Stimulated activated CD4-positive, alpha-beta T cell treated with anti-CD3 and anti-CD28 coated beads, Interleukin-4, amount 100 ng/mL, for 48 hours (primary cell): ENCODE data around the gene ADORA1.

ENCODE experiments used
- DNase-seq, 2 donors: peaks; one replicate each; pipeline ENCODE4 v3.0.0-alpha.2; 2020; ENCODE audit warnings: low read depth in 2 of 2

The ADORA1 gene

DNA sequence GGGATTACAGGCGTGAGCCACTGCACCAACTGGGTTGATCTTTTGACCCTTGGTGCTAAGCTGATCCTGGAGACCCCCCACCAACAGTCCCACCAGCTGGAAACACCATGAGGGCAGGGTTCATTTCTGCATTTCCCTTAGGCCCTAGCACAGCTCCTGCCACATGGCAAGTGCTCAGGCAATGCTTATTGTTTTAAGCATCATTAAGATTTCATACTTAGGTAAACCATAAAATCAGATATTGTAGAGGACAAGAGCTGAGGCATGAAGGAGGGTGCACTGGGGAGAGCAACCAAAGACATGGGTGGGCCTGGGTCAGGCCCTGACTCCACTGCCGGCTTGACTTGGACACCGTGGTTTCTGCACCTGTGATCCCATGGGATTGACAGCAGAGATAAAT is 84.3 kb downstream of the ADORA1 start:
- no peak for DNase-seq

DNA sequence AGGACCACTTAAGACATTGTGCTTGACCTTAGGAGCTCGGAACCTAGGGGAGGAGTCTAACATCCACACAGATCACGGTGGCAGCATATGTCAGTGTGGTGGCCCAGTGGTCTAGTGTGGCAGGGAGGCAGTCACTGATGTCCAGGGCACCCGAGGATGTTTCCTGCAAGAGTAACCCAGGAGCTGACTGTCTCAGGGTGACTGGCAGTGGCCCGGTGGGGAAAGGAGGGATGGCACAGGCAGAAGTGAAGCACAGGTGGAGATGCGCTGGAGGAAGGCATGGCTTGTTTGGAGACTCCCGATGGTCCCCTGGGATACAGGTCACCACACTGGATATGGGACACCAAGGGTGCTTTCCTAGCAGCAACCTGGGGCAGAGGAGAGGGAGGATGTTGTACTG is 85.6 kb downstream of the ADORA1 start:
- no peak for DNase-seq

DNA sequence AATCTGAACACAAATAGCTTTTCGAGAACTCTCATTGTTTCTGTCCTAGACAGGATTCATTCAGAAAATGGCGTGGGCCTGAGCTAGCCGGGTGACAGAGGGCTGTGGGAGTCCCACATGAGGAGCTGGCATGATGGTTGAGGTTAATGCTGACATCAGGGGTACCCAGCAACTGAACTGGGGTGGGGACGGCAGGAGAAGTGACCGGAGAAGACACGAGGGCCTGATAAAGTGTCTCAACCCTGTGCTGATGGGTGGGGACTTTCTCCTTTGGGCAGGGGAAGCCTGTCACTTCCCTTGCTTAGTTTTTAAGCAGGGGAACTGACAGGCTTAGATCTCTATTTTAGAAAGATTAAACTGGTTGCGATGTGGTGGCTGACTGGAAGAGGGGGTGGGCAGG is 87.3 kb downstream of the ADORA1 start:
- DNase-seq, result no peak

DNA sequence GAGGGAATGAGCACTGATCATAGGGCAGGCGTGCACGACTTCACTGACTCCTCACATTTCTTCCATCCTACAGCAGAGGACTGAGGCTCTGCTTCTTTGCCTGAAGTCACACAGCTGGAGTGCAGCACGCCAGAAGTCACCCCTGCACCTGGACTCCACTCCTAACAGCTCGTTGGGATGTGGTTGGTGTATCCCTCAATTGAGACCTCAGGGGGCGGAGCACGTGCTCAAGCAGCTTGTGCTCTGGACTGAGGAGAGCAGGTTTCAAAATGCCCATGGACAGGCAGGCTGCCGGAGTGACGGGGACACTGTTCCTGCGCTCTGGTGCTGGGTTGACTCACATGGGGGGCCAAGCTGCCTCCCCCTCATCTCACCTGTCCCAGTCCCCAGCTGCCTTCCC is 88.0 kb downstream of the ADORA1 start:
- no peak for DNase-seq

DNA sequence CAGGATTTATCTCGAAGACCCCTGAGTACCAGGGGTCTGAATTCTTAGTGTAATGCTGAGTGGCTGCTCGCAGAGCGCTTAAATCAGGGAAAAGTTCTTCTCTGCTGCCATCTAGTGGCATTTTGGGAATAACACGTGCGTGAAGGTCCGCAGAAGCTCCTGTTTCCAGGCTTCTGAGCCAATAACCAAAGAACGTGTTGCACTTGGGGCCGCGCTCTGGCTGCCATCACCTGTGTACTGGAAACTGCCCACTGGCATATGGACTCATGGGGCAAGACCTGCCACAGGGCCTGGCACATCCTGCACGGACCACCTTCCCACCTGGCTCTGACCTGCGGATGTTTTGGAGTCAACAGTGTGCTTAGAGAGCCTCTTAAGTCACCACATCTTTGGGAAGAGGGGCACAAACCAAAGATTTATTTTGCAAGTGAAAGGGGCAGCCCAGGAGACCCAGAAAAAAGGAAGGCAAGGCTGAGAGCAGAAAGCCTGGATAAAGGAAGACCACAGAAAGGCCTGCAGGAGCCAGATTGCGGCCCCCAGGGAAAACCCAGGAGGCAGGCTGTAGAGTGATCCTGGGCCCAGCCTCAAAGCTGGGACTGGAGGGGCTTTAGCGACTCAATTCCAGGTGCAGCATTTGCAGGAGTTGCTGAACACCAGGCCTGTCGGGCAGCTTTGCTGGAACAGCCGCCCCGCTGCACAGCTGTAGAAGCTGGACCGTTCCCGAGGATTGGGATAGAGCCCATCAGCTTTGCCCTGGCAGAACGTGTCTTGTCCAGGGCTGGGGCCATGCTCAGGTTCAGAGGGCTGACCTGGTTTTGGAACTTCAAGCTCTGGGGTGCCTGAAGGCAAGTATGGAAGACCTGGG is 89.0 kb downstream of the ADORA1 start:
- peak; percentile 32 to 42 for DNase-seq
